GM03348 (cell line): ENCODE measurements around the gene IFITM10.

ENCODE experiments used
- DNase-seq: peaks from one replicate; pipeline ENCODE4 v3.0.0; 2012; ENCODE audit warnings: low spot score

IFITM10 gene

GRCh38 chr11:1707751-1708150 is 42.6 kb downstream of the IFITM10 start:
- DNase-seq = no peak

- DNase-seq = no peak
Observed at GRCh38 chr11:1706634-1707400, 43.6 kb downstream of the IFITM10 start.

- DNase-seq = no peak
Observed at GRCh38 chr11:1705126-1706052, 45.0 kb downstream of the IFITM10 start.

GRCh38 chr11:1703146-1703545 is 47.2 kb downstream of the IFITM10 start:
- DNase-seq = no peak

- DNase-seq = no peak
Observed at GRCh38 chr11:1702506-1702905, 47.9 kb downstream of the IFITM10 start.

GRCh38 chr11:1701091-1701807 is 49.1 kb downstream of the IFITM10 start:
- DNase-seq = no peak

- DNase-seq = no peak
Observed at GRCh38 chr11:1699771-1700170, 50.6 kb downstream of the IFITM10 start.

GRCh38 chr11:1696608-1697570 is 53.5 kb downstream of the IFITM10 start, which contains the start of gene KRTAP5-6:
Gene KRTAP5-6 (plus strand): TSS chr11:1697195. CDS start chr11:1697246, 51 bp downstream.
- DNase-seq = no peak

- no peak for DNase-seq
Observed at GRCh38 chr11:1695548-1696108, 54.8 kb downstream of the IFITM10 start.

DNA sequence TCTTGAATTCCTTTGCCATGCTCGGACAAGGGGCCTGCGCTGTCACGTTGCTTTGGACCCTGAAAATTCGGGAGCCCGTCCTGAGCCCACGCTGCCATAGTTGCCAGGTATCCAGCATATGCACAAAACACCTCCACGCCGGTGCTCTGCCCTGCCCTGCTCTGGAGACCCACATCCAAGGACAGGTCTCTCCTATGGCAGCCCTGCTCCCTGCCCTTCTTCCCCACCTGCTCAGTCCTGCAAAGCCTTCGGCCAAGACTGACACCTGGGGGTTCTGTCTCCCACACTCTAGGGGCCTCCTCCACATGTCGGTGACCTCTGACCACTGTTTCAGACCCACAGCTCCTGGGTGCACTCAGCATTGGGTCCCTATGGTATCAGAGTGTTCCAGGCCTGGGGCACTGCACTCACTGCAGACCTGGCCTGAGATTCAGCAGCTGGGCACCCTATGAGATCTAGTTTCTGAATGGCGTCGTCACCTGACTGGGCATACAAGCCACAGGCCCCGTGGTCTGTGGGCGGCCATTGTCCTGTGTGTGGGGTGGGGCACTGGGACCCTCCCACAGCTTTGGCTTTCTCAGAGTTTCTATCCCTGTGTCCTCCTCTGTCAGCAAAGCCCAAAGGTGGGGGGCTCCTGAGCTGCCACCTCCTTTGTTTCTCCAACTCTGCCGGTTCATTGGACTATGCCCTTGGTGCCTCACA is 55.4 kb downstream of the IFITM10 start:
- no peak for DNase-seq

GRCh38 chr11:1694064-1694845 is 56.1 kb downstream of the IFITM10 start:
- peak; percentile 96 for DNase-seq

GRCh38 chr11:1693327-1694063 is 56.9 kb downstream of the IFITM10 start:
- peak; percentile 95 for DNase-seq

- DNase-seq = no peak
Observed at GRCh38 chr11:1692708-1693326, 57.6 kb downstream of the IFITM10 start.

- DNase-seq = no peak
Observed at GRCh38 chr11:1691878-1692707, 58.3 kb downstream of the IFITM10 start.

- no peak for DNase-seq
Observed at GRCh38 chr11:1691026-1691877, 59.1 kb downstream of the IFITM10 start.
